HCT116 (cell line): ENCODE results near the gene PRKCZ. TPM values are rescaled to one million over a fixed set of nuclear protein-coding genes. Genes with fewer than 3 reads are reported as not detected.

Source experiments
- ATAC-seq: fragments of 200-7000 bp; cut with Tn5 transposase; 2 replicates; pipeline ENCODE4 v1.9.1; 2020; ENCODE audit warnings: mild to moderate bottlenecking, moderate library complexity
- BruUV-seq: library from RNA; stranded (reverse); fragments of 400-500 nt; replicated peaks from 2 replicates; lab custom pipeline; 2021; lab: Mats Ljungman, UMichigan
- CTCF ChIA-PET: fragments of 300-600 bp; sonication (Branson Sonifier 250); formaldehyde crosslinking; loops from one replicate; lab custom pipeline; 2021; ENCODE audit warnings: antibody characterized with exemption; lab: Charles Lee
- POLR2A ChIA-PET: fragments of 300-600, 350-600 bp; sonication (Branson Sonifier 250); formaldehyde crosslinking; loops from one replicate; lab custom pipeline; 2021; ENCODE audit warnings: antibody characterized with exemption; lab: Charles Lee
- RAD21 ChIA-PET, 2 experiments: fragments of 300-600 bp; sonication (Branson Sonifier 250); formaldehyde crosslinking; loops; one replicate each; lab custom pipeline; 2023; ENCODE audit warnings: low total read pairs in 2 of 2; ENCODE audit not compliant: uncharacterized antibody in 2 of 2, unreplicated experiment in 2 of 2, low non-redundant PET in 1 of 2; lab: Charles Lee
- DNase-seq: peaks from one replicate; pipeline ENCODE4 v3.0.0-alpha.2; 2010; ENCODE audit warnings: low read depth, low spot score
- H2AFZ ChIP-seq: fragments of 200-600 bp; shearing (Covaris generic), sonication (generic); 2 replicates; pipeline ENCODE4 v1.6.1; 2017; ENCODE audit warnings: low read depth, mixed run types, mixed read lengths, antibody characterized with exemption, low read length; ENCODE audit not compliant: poor library complexity, severe bottlenecking
- H3K27ac ChIP-seq: 2 replicates; pipeline ENCODE4 v1.5.1; 2012; ENCODE audit warnings: low read depth, low read length
- H3K27me3 ChIP-seq: fragments of 200-600 bp; sonication (generic); 2 replicates; pipeline ENCODE4 v1.6.1; 2016; ENCODE audit warnings: mixed run types, low read length, mixed read lengths; ENCODE audit not compliant: insufficient read depth
- H3K36me3 ChIP-seq, 2 experiments: fragments of 200-500 bp in 1 of 2; fragments of 200-600 bp in 1 of 2; sonication (Bioruptor generic) in 1 of 2; sonication (generic) in 1 of 2; 2 replicates each; pipeline versions ENCODE4 v1.5.1 to v1.6.1; 2014 to 2016; ENCODE audit warnings: low read length in 2 of 2, inconsistent platforms in 1 of 2, mixed read lengths in 1 of 2, mixed run types in 1 of 2; ENCODE audit not compliant: insufficient read depth in 2 of 2, control insufficient read depth in 1 of 2
- H3K4me1 ChIP-seq, 2 experiments: fragments of 200-600 bp in 1 of 2; sonication (generic) in 1 of 2; 2 replicates each; pipeline versions ENCODE4 v1.5.1 to v1.6.1; 2012 to 2017; ENCODE audit warnings: low read length in 2 of 2, inconsistent platforms in 1 of 2, mild to moderate bottlenecking in 1 of 2, mixed read lengths in 1 of 2, mixed run types in 1 of 2, moderate library complexity in 1 of 2; ENCODE audit not compliant: insufficient read depth in 2 of 2, control insufficient read depth in 1 of 2
- H3K4me2 ChIP-seq: fragments of 200-600 bp; sonication (generic); 2 replicates; pipeline ENCODE4 v1.6.1; 2017; ENCODE audit warnings: mixed run types, low read length, mixed read lengths
- H3K4me3 ChIP-seq, 2 experiments: fragments of 200-600 bp in 1 of 2; sonication (generic) in 1 of 2; replicated peaks in 1 of 2; 2 replicates each; pipeline ENCODE4 v1.5.1; 2011 to 2016; ENCODE audit warnings: low read length in 2 of 2, control low read depth in 1 of 2, low read depth in 1 of 2, mild to moderate bottlenecking in 1 of 2, mixed read lengths in 1 of 2, mixed run types in 1 of 2
- H3K79me2 ChIP-seq: fragments of 200-600 bp; sonication (generic); 2 replicates; pipeline ENCODE4 v1.6.1; 2017; ENCODE audit warnings: mild to moderate bottlenecking, mixed run types, low read length, moderate library complexity, mixed read lengths; ENCODE audit not compliant: insufficient read depth
- H3K9ac ChIP-seq: fragments of 200-600 bp; sonication (generic); 2 replicates; pipeline ENCODE4 v1.6.1; 2016; ENCODE audit warnings: low read length, mixed read lengths
- H3K9me2 ChIP-seq: fragments of 200-600 bp; sonication (generic), shearing (Covaris generic); 2 replicates; pipeline ENCODE4 v1.6.1; 2017; ENCODE audit warnings: mixed run types, mild to moderate bottlenecking, moderate library complexity; ENCODE audit not compliant: insufficient read depth
- H3K9me3 ChIP-seq, 2 experiments: fragments of 200-500 bp in 1 of 2; fragments of 200-600 bp in 1 of 2; sonication (Bioruptor generic) in 1 of 2; sonication (generic) in 1 of 2; 2 replicates each; pipeline ENCODE4 v1.6.1; 2014 to 2017; ENCODE audit warnings: low read length in 2 of 2, mixed read lengths in 2 of 2, inconsistent platforms in 1 of 2, low read depth in 1 of 2, mild to moderate bottlenecking in 1 of 2, mixed run types in 1 of 2, moderate library complexity in 1 of 2; ENCODE audit not compliant: control insufficient read depth in 1 of 2, insufficient read depth in 1 of 2
- H4K20me1 ChIP-seq: fragments of 200-600 bp; sonication (generic), shearing (Covaris generic); 2 replicates; pipeline ENCODE4 v1.6.1; 2017; ENCODE audit warnings: mixed run types, mild to moderate bottlenecking, moderate library complexity; ENCODE audit not compliant: insufficient read depth
- CTCF ChIP-seq, 3 experiments: fragments of 200-600 bp in 1 of 3; sonication (generic) in 1 of 3; IDR thresholded peaks in 2 of 3; conservative IDR thresholded peaks in 1 of 3; 2 replicates each; pipeline ENCODE4 v1.5.1; 2012 to 2017; ENCODE audit warnings: low read depth in 2 of 3, low read length in 2 of 3, antibody characterized with exemption in 1 of 3, borderline replicate concordance in 1 of 3, control low read depth in 1 of 3, mild to moderate bottlenecking in 1 of 3, mixed read lengths in 1 of 3, mixed run types in 1 of 3, moderate library complexity in 1 of 3; ENCODE audit not compliant: insufficient read depth in 1 of 3
- ZFX ChIP-seq: fragments of 450-650 bp; IDR thresholded peaks from 2 replicates; pipeline ENCODE4 v1.6.1; 2017
- intact Hi-C: fragments of 100-400 bp; cut with micrococcal nuclease; formaldehyde crosslinking; loops from 2 replicates; pipeline ENCODE4 v1.10.0; 2022
- total RNA-seq: library from RNA; stranded (reverse); gene quantifications from one replicate; pipeline ENCODE4 v1.2.1, GENCODE V29; 2021; ENCODE audit not compliant: unreplicated experiment

PRKCZ gene
- total RNA-seq, 1 experiment from 2014 or later, result 46.8 TPM

GRCh38 chr1:2198571-2198970, 148.4 kb downstream of the PRKCZ start:
- CTCF ChIA-PET, result interaction anchor here (1.0 to 8.1 kb wide), 7 partner anchors 24 to 588 kb away, joined by 3 to 271 read pairs (median 5); partner anchors contain the start of genes MORN1 and RER1

More at GRCh38 chr1:2198571-2198970, 148.4 kb downstream of the PRKCZ start:
- ATAC-seq (no peak), DNase-seq (no peak)
- Histone ChIP-seq H3K9me3 (no peaks in the 10 kb centered on the region), H3K4me1 (peaks cover 9 to 27% of the 10 kb centered on the region in 2 experiments; a peak in 3 of 4 replicates), H2AFZ (no peak overlapping the region), H3K27ac (peak overlapping the region; percentile 54; the same call in 1 of the 2 replicates), H3K79me2 (peaks cover 4% of the 10 kb centered on the region; the same call in 1 of the 2 replicates), H4K20me1 (no peaks in the 10 kb centered on the region), H3K4me3 (peak overlapping the region in 1 of 2 experiments; percentile 76; a peak in 2 of 4 replicates), H3K36me3 (no peaks in the 10 kb centered on the region), H3K9ac (peak overlapping the region; percentile 71), H3K27me3 (no peaks in the 10 kb centered on the region), H3K9me2 (no peaks in the 10 kb centered on the region)
- intact Hi-C loops, result loop anchor here (5.0 kb wide), 1 partner anchor 34 kb away; no protein-coding TSS in a partner anchor
- RAD21 ChIA-PET, result interaction anchor here in 1 of 2 experiments (1.0 kb wide), 1 partner anchor 183 kb away, joined by 12 read pairs; no protein-coding TSS in a partner anchor
- POLR2A ChIA-PET, result interaction anchor here (0.9 to 1.5 kb wide), 6 partner anchors 9 to 193 kb away, joined by 3 to 12 read pairs (median 5); partner anchors contain the start of genes MORN1, RER1 and SKI
- TF ChIP-seq CTCF (IDR thresholded peaks at IDR 0.05 in 2 of 3, conservative IDR thresholded peaks at IDR 0.05 in 1 of 3; ENCODE audit: borderline replicate concordance in 1 of 3, insufficient read depth in 1 of 3, low read depth in 2 of 3, low read length in 2 of 3), result no peak
- TF ChIP-seq ZFX, result 0 out of 2 replicates have a peak, but pooled peaks have one; percentile 11
- TF ChIP-seq, all 23 proteins: peak for 1
- BruUV-seq, result no TSS peak
- peak overlapping the region; percentile 92 for H3K4me2 ChIP-seq
